ENCODE data around the gene DUSP3.

DUSP3 gene

GRCh38 chr17:43753493-43754129 lies 25.2 kb downstream of the DUSP3 start:
- no peak for DNase-seq
- TF ChIP-seq POLR2A (IDR thresholded peaks at IDR 0.05; ENCODE audit: low read length) (no peak), GATA1 (IDR thresholded peaks at IDR 0.05; ENCODE audit: low read depth, low read length) (no peak)

- TF ChIP-seq GATA1 (IDR thresholded peaks at IDR 0.05; ENCODE audit: low read depth, low read length): no peak
- TF ChIP-seq POLR2A (IDR thresholded peaks at IDR 0.05; ENCODE audit: low read length): no peak
- no peak for DNase-seq
Observed at GRCh38 chr17:43750153-43750552, 28.6 kb downstream of the DUSP3 start.

GRCh38 chr17:43745541-43745940 lies 33.2 kb downstream of the DUSP3 start:
- TF ChIP-seq GATA1 (IDR thresholded peaks at IDR 0.05; ENCODE audit: low read depth, low read length) (no peak), POLR2A (IDR thresholded peaks at IDR 0.05; ENCODE audit: low read length) (no peak)

GRCh38 chr17:43741636-43742035 lies 37.1 kb downstream of the DUSP3 start:
- TF ChIP-seq POLR2A (IDR thresholded peaks at IDR 0.05; ENCODE audit: low read length) (no peak), GATA1 (IDR thresholded peaks at IDR 0.05; ENCODE audit: low read depth, low read length) (no peak)
- DNase-seq: no peak

More at GRCh38 chr17:43745541-43745940, 33.2 kb downstream of the DUSP3 start:
- no peak for DNase-seq

GRCh38 chr17:43740541-43740940 lies 38.2 kb downstream of the DUSP3 start:
- no peak for DNase-seq
- no peak for TF ChIP-seq POLR2A (IDR thresholded peaks at IDR 0.05; ENCODE audit: low read length)
- no peak for TF ChIP-seq GATA1 (IDR thresholded peaks at IDR 0.05; ENCODE audit: low read depth, low read length)

- DNase-seq: no peak
- TF ChIP-seq POLR2A (IDR thresholded peaks at IDR 0.05; ENCODE audit: low read length): no peak
Observed at GRCh38 chr17:43737722-43738121, 41.1 kb downstream of the DUSP3 start.

- no peak for DNase-seq
- TF ChIP-seq POLR2A (IDR thresholded peaks at IDR 0.05; ENCODE audit: low read length): no peak
- TF ChIP-seq GATA1 (IDR thresholded peaks at IDR 0.05; ENCODE audit: low read depth, low read length): no peak
Observed at GRCh38 chr17:43736389-43736788, 42.4 kb downstream of the DUSP3 start.

GRCh38 chr17:43734376-43734775 lies 44.4 kb downstream of the DUSP3 start:
- DNase-seq: no peak

GRCh38 chr17:43733956-43734355 lies 44.8 kb downstream of the DUSP3 start:
- TF ChIP-seq GATA1 (IDR thresholded peaks at IDR 0.05; ENCODE audit: low read depth, low read length) (no peak), POLR2A (IDR thresholded peaks at IDR 0.05; ENCODE audit: low read length) (no peak)
- no peak for DNase-seq

More at GRCh38 chr17:43734376-43734775, 44.4 kb downstream of the DUSP3 start:
- TF ChIP-seq GATA1 (IDR thresholded peaks at IDR 0.05; ENCODE audit: low read depth, low read length) (no peak), POLR2A (IDR thresholded peaks at IDR 0.05; ENCODE audit: low read length) (no peak)

GRCh38 chr17:43732958-43733357 lies 45.8 kb downstream of the DUSP3 start:
- TF ChIP-seq GATA1 (IDR thresholded peaks at IDR 0.05; ENCODE audit: low read depth, low read length) (no peak), POLR2A (IDR thresholded peaks at IDR 0.05; ENCODE audit: low read length) (no peak)
- DNase-seq: no peak

GRCh38 chr17:43728081-43728480 lies 50.7 kb downstream of the DUSP3 start:
- TF ChIP-seq GATA1 (IDR thresholded peaks at IDR 0.05; ENCODE audit: low read depth, low read length) (no peak), POLR2A (IDR thresholded peaks at IDR 0.05; ENCODE audit: low read length) (no peak)
- DNase-seq: no peak

GRCh38 chr17:43723697-43724359 lies 54.9 kb downstream of the DUSP3 start:
- DNase-seq: no peak
- TF ChIP-seq POLR2A (IDR thresholded peaks at IDR 0.05; ENCODE audit: low read length): no peak
- TF ChIP-seq GATA1 (IDR thresholded peaks at IDR 0.05; ENCODE audit: low read depth, low read length): no peak

GRCh38 chr17:43722870-43723665 lies 55.7 kb downstream of the DUSP3 start:
- no peak for TF ChIP-seq GATA1 (IDR thresholded peaks at IDR 0.05; ENCODE audit: low read depth, low read length)
- no peak for TF ChIP-seq POLR2A (IDR thresholded peaks at IDR 0.05; ENCODE audit: low read length)

GRCh38 chr17:43722269-43722619 lies 56.5 kb downstream of the DUSP3 start:
- TF ChIP-seq POLR2A (IDR thresholded peaks at IDR 0.05; ENCODE audit: low read length) (no peak), GATA1 (IDR thresholded peaks at IDR 0.05; ENCODE audit: low read depth, low read length) (no peak)
- no peak for DNase-seq

More at GRCh38 chr17:43722870-43723665, 55.7 kb downstream of the DUSP3 start:
- no peak for DNase-seq

Data from erythroblast (primary cell).